ENCODE data around the gene PTPRN2. TPM values are rescaled to one million over a fixed set of nuclear protein-coding genes. Genes with fewer than 3 reads are reported as not detected.

PTPRN2 gene
- total and polyA plus RNA-seq, 7 donors: 0.47 to 0.82 (median 0.51) TPM

DNA sequence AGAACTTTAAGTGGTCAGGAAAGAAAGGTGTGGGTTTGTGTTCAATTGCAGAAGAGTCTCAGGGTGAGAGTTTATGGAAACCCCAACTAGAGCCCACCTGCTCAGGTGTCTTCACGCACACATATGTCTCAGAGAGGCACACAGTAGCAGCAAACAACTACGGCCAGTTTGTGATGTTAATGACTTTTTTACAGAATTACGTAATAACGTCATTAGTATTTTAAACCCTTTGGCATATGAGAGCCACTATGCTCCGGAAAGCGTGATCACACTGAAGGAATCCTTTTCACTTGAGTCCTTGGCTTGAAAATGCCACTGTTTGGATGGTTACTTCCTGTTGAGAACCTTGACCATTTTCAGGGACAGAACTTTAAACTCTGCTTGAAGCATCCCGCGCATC is 204.0 kb downstream of the PTPRN2 start:
- no peaks in the 10 kb centered on the region for H3K4me1 ChIP-seq
- TF ChIP-seq, protein P1, sequence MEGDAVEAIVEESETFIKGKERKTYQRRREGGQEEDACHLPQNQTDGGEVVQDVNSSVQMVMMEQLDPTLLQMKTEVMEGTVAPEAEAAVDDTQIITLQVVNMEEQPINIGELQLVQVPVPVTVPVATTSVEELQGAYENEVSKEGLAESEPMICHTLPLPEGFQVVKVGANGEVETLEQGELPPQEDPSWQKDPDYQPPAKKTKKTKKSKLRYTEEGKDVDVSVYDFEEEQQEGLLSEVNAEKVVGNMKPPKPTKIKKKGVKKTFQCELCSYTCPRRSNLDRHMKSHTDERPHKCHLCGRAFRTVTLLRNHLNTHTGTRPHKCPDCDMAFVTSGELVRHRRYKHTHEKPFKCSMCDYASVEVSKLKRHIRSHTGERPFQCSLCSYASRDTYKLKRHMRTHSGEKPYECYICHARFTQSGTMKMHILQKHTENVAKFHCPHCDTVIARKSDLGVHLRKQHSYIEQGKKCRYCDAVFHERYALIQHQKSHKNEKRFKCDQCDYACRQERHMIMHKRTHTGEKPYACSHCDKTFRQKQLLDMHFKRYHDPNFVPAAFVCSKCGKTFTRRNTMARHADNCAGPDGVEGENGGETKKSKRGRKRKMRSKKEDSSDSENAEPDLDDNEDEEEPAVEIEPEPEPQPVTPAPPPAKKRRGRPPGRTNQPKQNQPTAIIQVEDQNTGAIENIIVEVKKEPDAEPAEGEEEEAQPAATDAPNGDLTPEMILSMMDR (IDR thresholded peaks at IDR 0.05): no peak
- no peak overlapping the region for H3K27ac ChIP-seq
- no peaks in the 10 kb centered on the region for H3K36me3 ChIP-seq (ENCODE audit: insufficient read depth in 1 of 2, low read depth in 1 of 2)
- DNase-seq: no peak
- no peaks in the 10 kb centered on the region for H3K9me3 ChIP-seq
- H3K27me3 ChIP-seq (ENCODE audit: insufficient read depth in 3 of 3, low read length in 2 of 3): peaks cover 0 to 4% (median 0%) of the 10 kb centered on the region in 3 donors
- intact Hi-C loops (cut with DNase I): no loop called here
- 75 to 85% (median 78%) methylated on average over 8 of the region's 8 CpGs for WGBS, 3 donors
- no peak for ATAC-seq
- no peak overlapping the region for H3K4me3 ChIP-seq

DNA sequence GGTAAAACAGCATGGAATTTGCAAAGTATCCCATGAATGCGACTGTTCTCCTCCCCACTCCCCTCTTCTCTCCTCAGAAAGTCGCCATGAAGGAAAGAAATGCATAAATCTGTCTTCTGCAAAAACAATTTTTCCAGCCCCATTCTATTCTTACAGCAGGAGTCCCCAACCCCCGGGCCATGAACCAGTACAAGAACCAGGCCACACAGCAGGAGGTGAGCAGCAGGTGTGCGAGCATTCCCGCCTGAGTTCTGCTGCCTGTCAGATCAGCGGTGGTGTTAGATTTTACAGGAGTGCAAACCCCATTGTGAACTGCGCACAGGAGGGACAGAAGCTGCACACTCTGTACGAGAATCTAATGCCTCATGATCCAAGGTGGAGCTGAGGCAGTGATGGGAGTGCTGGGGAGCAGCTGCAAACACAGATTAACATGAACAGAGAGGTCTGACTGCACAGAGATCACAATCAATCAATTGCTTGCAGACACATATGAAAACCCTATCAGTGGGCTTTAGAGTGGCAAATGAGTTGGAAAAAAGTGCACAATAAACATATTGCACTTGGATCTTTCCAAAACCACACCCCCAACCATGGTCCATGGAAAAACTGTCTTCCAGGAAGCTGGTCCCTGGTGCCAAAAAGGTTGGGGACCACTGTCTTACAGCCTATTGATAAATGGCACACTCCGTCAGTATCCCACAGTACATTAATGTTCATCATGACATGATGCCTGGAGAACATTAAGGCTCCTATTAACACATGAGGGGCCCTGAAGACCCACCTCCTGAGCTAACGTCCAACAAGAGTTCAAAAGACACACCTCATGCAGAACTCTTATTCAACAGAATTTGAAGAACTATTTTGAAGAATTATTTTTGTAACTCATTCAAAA is 205.0 kb downstream of the PTPRN2 start:
- H3K36me3 ChIP-seq (ENCODE audit: insufficient read depth in 1 of 2, low read depth in 1 of 2): no peaks in the 10 kb centered on the region
- H3K27me3 ChIP-seq (ENCODE audit: insufficient read depth in 3 of 3, low read length in 2 of 3): peaks cover 0 to 4% (median 2%) of the 10 kb centered on the region in 3 donors
- H3K4me1 ChIP-seq: no peaks in the 10 kb centered on the region
- TF ChIP-seq, protein P1 (IDR thresholded peaks at IDR 0.05): no peak
- H3K27ac ChIP-seq: no peak overlapping the region
- 38 to 47% (median 40%) methylated on average over 10 of the region's 10 CpGs for WGBS, 3 donors
- no peak for ATAC-seq
- H3K9me3 ChIP-seq: no peaks in the 10 kb centered on the region
- intact Hi-C loops (cut with DNase I): no loop called here
- H3K4me3 ChIP-seq: no peak overlapping the region
- DNase-seq: no peak

DNA sequence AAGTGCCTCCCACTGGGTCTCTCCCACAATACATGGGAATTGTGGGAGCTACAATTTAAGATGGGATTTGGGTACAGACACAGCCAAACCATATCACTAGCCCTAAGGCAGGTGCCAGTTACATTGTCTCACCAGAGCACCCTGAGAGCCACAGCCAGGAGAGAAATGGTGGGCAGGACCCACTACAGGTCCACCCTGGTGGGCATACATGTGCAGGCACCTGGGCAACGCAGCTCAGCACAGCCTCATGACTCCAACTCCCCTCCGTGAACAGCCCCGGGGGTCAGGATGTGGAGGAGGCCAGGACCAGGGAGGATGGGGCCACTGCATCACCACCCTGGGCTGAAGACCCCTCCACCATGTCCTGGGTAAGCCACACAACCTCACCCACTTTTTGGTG is 205.7 kb downstream of the PTPRN2 start:
- DNase-seq (peak in 1 of 2 donors; percentile 40), ATAC-seq (no peak)
- H3K27me3 ChIP-seq (ENCODE audit: insufficient read depth in 3 of 3, low read length in 2 of 3): peaks cover 0 to 4% (median 2%) of the 10 kb centered on the region in 3 donors
- TF ChIP-seq, protein P1 (IDR thresholded peaks at IDR 0.05): no peak
- H3K36me3 ChIP-seq (ENCODE audit: insufficient read depth in 1 of 2, low read depth in 1 of 2): no peaks in the 10 kb centered on the region
- H3K4me1 ChIP-seq: no peaks in the 10 kb centered on the region
- 86 to 94% (median 91%) methylated on average over 3 of the region's 3 CpGs for WGBS, 3 donors
- intact Hi-C loops (cut with DNase I): no loop called here
- H3K9me3 ChIP-seq: no peaks in the 10 kb centered on the region
- no peak overlapping the region for H3K27ac ChIP-seq
- H3K4me3 ChIP-seq: no peak overlapping the region

DNA sequence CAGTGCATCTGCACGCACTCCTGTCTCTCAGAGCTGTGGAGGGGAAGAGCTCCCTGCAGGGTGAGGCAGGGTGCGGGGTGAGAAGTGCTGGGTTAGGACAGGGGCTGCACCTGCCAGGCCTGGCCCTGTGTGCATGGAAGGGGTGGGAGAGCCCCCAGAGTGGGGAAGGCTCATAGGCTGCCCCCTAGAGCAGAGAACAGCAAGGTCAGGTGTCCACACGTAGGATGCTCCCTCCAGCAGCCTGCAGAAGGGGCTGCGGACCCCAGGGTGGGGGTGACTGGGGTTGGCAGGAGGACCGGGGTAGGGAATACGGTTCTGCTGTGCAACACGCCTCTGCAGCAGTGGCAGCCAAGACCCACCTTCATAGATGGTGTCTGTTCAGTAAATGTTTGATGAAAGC is 208.6 kb downstream of the PTPRN2 start:
- no peaks in the 10 kb centered on the region for H3K4me1 ChIP-seq
- H3K4me3 ChIP-seq: no peak overlapping the region
- 67 to 75% (median 75%) methylated on average over 7 of the region's 7 CpGs for WGBS, 3 donors
- intact Hi-C loops (cut with DNase I): no loop called here
- TF ChIP-seq, protein P1 (IDR thresholded peaks at IDR 0.05): no peak
- no peaks in the 10 kb centered on the region for H3K36me3 ChIP-seq (ENCODE audit: insufficient read depth in 1 of 2, low read depth in 1 of 2)
- H3K9me3 ChIP-seq: no peaks in the 10 kb centered on the region
- H3K27me3 ChIP-seq (ENCODE audit: insufficient read depth in 3 of 3, low read length in 2 of 3): peaks cover 0 to 11% (median 0%) of the 10 kb centered on the region in 3 donors
- no peak overlapping the region for H3K27ac ChIP-seq
- no peak for DNase-seq
- ATAC-seq: no peak

All from psoas muscle (tissue), 8 donors.